NK-92 (cell line): Measurements from ENCODE around the gene ALDH16A1.

Experiments
- DNase-seq: peaks from one replicate; lab custom pipeline; 2025; ENCODE audit not compliant: unreplicated experiment; lab: John Stamatoyannopoulos, UW

Gene ALDH16A1

GRCh38 chr19:49453013-49453756 is at the start of gene ALDH16A1:
Gene ALDH16A1, plus strand, starts transcription at chr19:49453225. Its CDS starts 107 bp downstream, at chr19:49453332.
- DNase-seq, result peak; percentile 85

GRCh38 chr19:49403404-49404187 is 49.4 kb upstream of the ALDH16A1 start:
- DNase-seq, result no peak

GRCh38 chr19:49407079-49407478 is 45.9 kb upstream of the ALDH16A1 start:
- no peak for DNase-seq

GRCh38 chr19:49407482-49408015 is 45.5 kb upstream of the ALDH16A1 start:
- no peak for DNase-seq

GRCh38 chr19:49408816-49409440 is 44.1 kb upstream of the ALDH16A1 start:
- no peak for DNase-seq

- no peak for DNase-seq
These were observed 43.5 kb upstream of the ALDH16A1 start for GRCh38 chr19:49409441-49410029.

GRCh38 chr19:49411681-49412326 is 41.2 kb upstream of the ALDH16A1 start:
- no peak for DNase-seq

GRCh38 chr19:49413348-49413747 is 39.7 kb upstream of the ALDH16A1 start:
- DNase-seq, result no peak

- DNase-seq, result no peak
These were observed 38.8 kb upstream of the ALDH16A1 start for GRCh38 chr19:49414256-49414655.

GRCh38 chr19:49415102-49415809 is 37.8 kb upstream of the ALDH16A1 start:
- no peak for DNase-seq

- no peak for DNase-seq
These were observed 37.2 kb upstream of the ALDH16A1 start for GRCh38 chr19:49415810-49416200.

- no peak for DNase-seq
These were observed 35.9 kb upstream of the ALDH16A1 start for GRCh38 chr19:49417088-49417487.

- no peak for DNase-seq
These were observed 34.5 kb upstream of the ALDH16A1 start for GRCh38 chr19:49418511-49418910.

GRCh38 chr19:49419173-49419572 is 33.9 kb upstream of the ALDH16A1 start:
- no peak for DNase-seq

- DNase-seq, result no peak
These were observed 32.8 kb upstream of the ALDH16A1 start for GRCh38 chr19:49420227-49420626.

GRCh38 chr19:49421039-49421877 is 31.8 kb upstream of the ALDH16A1 start:
- no peak for DNase-seq

- no peak for DNase-seq
These were observed 31.2 kb upstream of the ALDH16A1 start for GRCh38 chr19:49421878-49422202.

- no peak for DNase-seq
These were observed 30.5 kb upstream of the ALDH16A1 start for GRCh38 chr19:49422407-49423070.
